HG02970 (cell line): Measurements from ENCODE around the gene NLRX1.
"Not testable (repeated sequence)": the region's sequence is repeated elsewhere in the genome, so short reads cannot be mapped to it uniquely, and the experiment has no call there.

Source experiments
- ATAC-seq: cut with Tn5 transposase; IDR thresholded peaks from one replicate; pipeline ENCODE4 v1.9.1; 2021; ENCODE audit warnings: mild to moderate bottlenecking, moderate library complexity, moderate number of reproducible peaks; ENCODE audit not compliant: unreplicated experiment, low FRiP score

The NLRX1 gene

DNA sequence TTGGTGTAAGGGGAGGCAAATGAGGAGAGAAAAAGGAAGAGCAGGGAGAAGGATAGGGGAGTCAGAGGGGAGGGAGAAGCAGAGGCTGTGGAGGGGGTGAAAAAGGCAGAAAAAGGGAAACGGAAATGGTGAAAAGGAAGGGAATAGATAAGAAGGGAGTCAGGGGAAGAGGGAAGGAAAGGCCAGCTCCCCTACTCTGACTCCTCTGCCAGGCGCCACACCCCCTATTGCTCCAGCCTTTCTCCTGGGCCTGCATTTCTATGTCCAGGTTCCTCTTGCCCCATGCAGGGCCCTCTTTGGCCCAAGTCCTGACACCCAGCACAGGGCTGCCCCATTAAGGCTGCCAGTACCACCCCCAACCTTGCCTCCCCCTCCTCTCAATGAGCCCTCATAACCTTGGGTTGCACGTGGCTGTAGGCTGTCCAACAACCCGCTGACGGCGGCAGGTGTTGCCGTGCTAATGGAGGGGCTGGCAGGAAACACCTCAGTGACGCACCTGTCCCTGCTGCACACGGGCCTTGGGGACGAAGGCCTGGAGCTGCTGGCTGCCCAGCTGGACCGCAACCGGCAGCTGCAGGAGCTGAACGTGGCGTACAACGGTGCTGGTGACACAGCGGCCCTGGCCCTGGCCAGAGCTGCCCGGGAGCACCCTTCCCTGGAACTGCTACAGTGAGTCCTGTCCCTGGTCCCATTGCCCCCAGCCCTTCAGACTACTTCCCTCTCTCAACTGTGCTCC lies 13.3 kb downstream of the NLRX1 start:
- ATAC-seq = no peak

DNA sequence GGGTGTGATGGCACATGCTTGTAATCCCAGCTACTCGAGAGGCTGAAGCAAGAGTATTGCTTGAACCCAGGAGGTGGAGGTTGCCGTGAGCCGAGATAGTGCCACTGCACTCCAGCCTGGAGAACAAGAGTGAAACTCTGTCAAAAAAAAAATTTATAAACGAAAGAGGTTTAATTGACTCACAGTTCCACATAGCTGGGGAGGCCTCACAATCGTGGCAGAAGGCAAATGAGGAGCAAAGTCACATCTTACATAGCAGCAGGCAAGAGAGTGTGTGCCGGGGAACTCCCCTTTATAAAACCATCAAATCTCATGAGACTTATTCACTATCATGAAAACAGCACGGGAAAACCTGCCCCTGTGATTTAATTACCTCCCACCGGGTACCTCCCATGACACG lies 15.9 kb downstream of the NLRX1 start:
- ATAC-seq = not testable (repeated sequence)

DNA sequence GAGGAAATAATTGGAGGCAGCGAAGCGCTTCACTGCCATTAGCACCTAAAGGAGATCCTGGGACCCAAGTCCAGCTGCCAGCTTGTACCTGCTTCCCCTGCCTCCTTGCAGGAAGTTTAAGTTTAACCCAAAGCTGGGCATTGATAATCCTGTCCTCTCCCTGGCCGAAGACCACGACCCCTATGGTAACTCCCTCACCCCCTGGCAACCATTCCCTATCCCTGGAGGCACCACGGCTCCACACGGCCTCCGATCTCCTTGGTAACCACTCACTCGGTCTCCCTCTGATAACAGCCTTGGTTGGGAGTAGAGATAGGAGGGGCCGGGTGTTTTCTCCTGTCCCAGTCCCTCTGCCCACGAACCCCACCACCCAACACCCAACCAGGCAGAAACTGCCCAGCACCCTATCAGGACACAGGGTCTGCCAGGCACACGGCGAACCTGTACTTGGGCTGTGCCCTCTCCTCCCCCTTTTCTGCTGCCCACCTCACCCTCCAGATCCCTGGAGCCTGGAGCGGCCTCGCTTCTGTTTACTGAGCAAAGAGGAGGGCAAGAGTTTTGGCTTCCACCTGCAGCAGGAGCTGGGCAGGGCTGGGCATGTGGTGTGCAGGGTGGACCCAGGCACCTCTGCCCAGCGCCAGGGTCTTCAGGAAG lies 17.6 kb downstream of the NLRX1 start:
- ATAC-seq = no peak

DNA sequence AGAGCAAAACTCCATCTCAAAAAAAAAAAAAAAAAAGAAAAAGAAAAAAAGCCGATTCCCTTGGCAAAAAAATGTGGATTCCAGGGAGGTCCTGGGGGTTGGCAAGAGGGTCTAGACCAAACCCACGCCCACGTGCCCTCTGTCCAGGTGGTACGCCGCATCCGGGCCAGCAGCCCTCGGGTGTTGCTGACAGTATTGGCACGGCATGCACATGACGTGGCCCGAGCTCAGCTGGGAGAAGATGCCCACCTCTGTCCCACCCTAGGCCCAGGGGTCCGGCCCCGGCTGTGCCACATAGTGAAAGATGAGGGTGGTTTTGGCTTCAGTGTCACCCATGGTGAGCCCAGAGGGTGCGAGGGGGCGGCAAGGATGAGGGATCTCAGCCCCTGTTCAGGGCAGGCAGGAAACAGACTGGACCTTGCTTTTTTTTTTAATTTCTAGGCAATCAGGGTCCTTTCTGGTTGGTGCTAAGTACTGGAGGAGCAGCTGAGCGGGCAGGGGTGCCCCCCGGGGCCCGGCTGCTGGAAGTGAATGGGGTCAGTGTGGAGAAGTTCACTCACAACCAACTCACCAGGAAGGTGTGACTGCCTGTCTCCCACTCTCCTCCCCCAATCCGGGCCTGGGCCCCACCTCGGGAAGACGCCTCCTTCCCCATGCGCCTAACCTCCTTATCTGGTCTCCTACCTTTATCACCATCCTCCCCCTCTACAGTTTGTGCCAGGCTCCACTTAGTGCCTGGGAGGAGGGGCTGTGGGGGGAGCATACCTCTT lies 18.8 kb downstream of the NLRX1 start:
- no peak for ATAC-seq

DNA sequence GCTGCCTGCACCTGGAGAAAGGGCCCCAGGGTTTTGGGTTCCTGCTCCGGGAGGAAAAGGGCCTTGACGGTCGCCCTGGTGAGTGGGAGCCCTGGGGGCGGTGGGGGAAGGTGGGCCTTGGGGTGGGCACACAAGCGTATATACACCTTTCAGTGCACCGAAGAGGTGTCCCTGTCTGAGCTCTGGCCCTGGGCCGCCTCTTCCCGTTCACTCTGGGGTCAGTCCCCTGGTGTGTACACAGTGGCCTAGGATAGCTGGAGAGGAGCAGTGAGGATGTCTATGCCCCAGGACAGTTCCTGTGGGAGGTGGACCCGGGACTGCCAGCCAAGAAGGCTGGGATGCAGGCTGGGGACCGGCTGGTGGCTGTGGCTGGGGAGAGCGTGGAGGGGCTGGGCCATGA lies 19.5 kb downstream of the NLRX1 start:
- ATAC-seq = no peak

DNA sequence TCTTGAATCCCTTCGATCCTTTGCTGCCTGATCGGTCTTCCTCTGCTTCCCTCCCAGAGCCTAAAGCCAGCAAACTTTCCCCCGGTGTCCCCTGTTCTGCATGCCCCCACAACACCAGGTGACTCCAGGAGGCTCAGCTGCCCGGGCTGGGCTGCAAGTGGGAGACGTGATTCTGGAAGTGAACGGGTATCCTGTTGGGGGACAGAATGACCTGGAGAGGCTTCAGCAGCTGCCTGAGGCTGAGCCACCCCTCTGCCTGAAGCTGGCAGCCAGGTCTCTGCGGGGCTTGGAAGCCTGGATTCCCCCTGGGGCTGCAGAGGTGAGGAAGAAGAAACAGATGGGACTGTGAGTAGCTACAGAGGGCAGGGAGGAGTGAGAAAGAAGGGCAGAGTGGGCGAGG lies 20.4 kb downstream of the NLRX1 start:
- ATAC-seq = no peak

DNA sequence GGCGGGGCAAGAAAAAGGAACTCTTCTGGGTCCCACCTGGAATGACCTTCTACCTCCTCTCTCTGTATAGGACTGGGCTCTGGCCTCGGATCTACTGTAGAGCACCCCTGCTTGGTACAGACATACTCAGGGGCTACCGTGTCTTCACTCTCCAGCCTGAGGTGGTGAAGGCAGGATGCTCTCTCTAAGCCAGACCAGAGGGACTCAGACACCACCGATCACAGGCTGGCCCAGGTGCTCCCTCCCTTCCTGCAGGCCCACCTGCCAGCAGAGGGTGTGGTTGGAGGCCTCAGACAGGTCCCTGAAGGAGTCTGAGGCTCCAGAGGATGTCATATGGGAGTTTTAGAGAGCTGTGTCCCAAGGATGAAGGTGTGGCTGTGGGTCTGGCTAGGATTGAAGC lies 20.9 kb downstream of the NLRX1 start:
- ATAC-seq = no peak

DNA sequence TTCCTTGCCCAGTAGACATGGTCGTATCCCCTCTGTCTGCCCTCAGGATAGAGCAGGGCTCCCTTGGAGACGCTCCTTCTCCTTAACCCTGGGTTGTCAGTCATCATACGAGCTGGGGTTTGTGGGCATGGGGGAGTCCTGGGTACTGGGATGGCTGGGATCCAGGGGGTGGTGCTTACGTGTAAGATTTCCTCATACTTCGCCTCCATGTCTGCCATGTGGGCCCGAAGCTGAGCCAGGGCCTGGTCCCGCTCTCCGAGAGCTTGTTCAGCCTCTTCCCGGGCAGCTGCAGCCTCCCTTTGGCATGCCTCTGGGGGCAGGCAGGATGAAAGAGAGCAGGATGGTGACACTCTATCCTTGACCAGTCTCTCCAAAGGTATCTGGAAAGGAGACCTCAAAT lies 22.0 kb downstream of the NLRX1 start:
- no peak for ATAC-seq

DNA sequence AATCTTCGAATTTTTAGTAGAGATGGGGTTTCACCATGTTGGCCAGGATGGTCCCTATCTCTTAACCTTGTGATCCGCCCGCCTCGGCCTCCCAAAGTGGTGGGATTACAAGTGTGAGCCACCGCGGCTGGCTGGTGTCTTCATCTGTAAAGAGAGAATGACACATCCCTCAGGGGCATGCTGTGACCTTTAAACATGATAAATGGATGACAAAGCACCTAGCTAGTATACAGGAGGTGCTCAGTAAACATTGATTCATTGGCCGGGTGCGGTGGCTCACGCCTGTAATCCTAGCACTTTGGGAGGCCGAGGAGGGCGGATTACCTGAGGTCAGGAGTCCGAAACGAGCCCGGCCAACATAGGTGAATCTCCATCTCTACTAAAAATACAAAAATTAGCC lies 22.7 kb downstream of the NLRX1 start:
- ATAC-seq = not testable (repeated sequence)

DNA sequence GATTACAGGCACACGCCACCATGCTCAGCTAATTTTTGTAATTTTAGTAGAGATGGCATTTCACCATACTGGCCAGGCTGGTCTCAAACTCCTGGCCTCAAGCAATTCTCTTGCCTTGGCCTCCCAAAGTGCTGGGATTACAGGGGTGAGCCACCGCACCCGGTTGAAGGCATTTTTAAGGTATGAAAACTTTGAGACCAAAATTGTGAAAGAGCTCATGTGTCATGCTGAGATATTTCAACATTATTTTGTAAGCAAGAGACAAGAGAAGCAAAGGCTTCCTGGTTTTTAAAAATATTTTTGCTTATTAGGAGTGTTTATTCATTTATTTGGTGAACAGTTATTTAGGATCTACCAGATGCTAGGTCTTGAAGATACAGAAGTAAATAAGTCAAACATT lies 23.6 kb downstream of the NLRX1 start:
- no peak for ATAC-seq

DNA sequence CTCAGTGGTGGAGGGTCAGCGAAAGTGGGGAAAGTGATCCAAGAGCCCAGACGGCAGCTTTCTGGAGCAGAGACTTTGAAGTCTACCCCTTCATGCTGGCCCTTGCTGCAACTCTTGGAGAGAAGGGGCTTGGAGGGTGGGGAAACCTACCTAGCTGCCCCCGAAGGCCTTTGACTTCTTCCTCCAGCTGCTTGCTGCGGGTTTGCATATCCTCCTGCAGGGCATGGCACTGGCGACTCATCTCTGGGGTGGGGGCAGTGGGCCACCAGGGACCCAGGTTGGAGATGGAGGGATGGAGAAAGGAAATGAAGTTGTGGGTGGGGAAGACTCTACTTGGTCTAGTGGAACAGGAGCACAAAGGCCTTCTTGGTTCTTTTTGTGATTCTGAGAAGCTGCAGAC lies 24.5 kb downstream of the NLRX1 start:
- no peak for ATAC-seq

DNA sequence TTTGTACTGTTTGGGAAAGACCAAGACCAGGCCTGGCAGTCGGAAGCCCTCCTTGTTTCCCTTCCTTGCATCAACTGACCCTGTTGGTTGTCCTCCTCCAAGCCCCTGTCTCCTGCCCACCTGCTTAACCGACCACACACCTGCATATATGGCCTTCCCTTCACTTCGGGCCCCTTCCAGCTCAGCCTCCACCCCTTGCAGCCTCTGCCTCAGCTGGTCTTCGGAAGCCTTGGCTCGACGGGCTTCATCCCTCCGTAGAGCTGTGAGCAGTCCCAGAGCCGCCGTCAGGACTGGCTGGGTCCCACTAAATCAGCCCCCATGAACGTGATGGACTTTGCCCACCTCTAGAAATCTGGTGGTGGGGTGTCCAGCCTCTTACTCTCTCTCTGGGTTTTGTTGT lies 25.1 kb downstream of the NLRX1 start:
- ATAC-seq = no peak

DNA sequence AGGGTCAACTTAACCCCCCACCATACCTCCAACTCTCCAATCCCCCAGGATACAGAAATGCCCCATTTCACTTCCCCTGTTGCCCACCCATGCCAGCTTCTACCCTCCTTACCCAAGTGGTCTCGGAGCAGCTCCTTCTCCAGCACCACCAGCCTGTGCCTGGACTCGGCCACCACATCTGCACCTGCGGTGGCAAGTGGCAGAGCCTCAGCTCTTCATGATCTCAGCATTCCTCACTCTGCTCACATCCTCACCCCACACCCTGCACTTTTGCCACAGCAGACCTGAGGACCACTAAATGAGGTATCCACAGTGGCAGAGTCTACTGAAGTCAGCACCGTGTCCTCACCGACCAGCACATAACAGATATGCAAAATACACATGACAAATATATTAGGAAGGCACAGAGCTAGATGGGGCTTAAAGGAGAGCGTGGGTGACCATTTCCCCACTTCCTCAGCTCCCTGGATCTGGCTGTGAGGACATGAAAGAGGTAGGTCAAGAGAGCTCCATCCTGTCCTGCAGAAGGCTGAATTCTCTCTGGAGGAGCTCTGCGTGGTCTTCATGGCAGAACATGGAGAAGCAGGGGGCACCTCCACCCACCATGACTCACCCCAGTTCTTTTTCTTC lies 26.4 kb downstream of the NLRX1 start:
- no peak for ATAC-seq

DNA sequence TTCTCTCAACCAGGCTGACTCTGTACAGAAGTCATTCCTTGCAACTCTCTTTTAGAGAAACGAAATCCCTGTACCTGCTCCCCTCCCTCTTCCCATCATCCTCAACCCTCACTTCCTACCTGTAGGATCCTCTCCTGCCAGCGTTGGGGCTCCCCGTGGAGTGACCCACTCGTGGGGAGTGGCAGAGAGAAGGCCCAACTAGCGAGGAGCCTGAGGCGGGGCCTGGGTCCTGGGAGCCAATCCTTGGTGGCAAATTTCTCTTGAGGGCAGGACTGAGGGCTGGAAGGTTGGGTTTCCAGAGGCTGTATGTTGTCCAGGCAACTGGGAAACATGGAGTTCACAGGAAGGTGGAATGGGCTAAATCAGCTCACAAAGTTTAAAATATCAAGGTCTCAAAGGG lies 27.2 kb downstream of the NLRX1 start:
- ATAC-seq = no peak

DNA sequence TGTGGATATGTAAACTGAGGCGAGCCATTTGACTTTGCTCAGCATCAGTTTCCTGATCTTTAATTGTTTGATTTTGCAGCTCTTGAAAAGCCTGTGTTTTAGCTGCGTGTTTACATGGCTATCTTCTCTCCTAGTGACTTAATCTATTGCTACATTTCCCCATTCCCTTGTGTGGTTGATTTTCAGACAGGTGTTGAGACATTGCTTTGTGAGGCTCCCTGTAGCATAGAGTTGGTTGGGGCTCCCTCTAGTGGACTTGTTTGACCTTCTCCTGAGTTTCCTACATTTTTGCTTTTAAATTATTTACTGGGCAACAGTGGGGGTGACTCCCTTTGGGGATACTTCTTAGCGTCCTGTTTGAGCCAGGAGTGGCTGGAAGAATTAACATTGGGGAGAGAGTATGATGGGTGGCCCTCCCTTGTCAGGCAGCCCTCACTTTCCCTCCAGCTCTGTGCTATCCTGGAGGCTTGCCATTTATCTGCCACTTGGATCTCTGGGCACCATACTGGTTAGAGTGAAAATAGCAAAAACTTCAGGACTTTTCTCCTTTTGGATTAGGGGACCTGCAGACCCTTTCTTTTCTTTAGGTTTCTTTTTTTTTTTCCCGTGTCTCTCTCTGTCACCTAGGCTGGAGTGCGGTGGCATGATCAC lies 28.4 kb downstream of the NLRX1 start:
- ATAC-seq = no peak

DNA sequence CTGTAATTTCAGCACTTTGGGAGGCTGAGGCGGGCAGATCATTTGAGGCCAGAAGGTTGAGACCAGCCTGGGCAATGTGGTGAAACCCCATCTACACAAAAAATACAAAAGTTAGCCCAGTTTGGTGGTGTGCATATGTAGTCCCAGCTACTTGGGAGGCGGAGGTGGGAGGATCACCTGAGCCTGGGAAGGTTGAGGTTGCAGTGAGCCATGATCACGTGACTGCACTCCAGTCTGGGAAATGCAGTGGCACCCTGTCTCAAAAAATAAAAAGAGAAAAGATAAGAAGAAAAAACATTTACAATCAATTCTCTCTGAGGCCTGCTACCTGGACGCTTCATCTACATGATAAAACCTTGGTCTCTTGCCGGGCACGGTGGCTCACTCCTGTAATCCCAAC lies 30.4 kb downstream of the NLRX1 start:
- no peak for ATAC-seq

DNA sequence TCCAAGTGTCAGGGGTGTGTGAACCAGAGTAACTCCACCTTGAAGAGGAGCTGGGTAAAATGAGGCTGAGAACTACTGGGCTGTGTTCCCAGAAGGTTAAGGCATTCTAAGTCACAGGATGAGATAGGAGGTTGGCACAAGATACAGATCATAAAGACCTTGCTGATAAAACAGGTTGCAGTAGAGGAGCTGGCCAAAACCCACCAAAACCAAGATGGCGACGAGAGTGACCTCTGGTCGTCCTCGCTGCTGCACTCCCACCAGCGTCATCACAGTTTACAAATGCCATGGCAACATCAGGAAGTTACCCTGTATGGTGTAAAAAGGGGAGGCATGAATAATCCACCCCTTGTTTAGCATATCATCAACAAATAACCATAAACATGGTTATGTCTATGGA lies 32.7 kb downstream of the NLRX1 start:
- not testable (repeated sequence) for ATAC-seq

DNA sequence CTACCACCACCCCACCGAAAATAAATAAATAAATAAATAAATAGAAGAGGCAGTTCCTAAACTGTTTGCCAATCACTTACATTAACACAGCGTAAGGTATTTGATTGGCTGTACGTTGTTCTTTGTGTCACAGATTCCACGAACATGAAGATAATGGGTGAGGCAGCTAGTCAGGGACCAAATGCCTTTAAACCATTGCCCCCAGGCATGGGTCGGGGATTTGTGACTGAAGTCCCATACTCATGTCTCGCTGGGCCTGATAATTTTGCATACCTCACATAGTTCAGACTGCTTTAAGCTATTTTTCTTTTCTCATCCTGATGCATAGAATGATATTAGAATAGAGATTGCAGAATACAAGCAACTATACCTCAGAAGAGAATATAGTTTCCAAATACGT lies 34.0 kb downstream of the NLRX1 start:
- ATAC-seq = no peak

DNA sequence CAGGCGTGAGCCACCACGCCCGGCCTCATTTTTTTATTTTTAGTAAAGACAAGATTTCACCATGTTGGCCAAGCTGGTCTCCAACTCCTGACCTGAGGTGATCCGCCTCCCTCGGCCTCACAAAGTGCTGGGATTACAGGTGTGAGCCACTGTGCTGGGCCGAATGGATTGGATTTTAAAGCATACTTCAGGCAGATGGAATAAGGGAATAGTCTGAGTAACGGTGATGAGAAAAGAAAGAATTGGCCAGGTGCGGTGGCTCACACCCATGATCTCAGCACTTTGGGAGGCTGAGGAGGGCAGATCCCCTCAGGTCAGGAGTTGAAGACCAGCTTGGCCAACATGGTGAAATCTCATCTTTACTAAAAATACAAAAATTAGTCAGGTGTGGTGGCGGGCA lies 35.5 kb downstream of the NLRX1 start:
- ATAC-seq = no peak

DNA sequence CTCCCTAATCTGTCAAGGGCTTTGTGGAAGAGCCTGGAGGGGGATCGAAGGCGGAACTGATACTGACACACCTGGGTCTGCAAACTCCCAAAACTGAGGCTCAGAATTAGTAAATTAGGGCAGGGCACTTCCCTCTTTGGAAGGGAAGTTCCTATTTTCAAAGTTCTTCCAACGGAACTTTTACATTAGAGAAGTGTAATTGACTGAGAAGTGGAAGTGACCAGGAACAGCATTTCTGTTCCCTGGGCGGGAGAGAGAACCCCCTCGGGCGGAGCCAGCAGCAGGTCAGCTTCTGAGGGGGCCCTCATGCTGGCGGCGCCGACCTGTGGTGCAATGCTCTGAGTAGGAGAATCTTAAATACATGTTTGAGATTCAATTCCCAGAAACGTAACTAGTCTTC lies 36.6 kb downstream of the NLRX1 start:
- ATAC-seq = no peak
